ENCODE measurements around the gene ATP13A5.

Gene ATP13A5

GRCh38 chr3:193346259-193346658 lies 32.3 kb downstream of the ATP13A5 start:
- in situ Hi-C loops (cut with MboI; ENCODE audit: low sequenced_read_pairs) = no loop called here

GRCh38 chr3:193345431-193345830 lies 33.1 kb downstream of the ATP13A5 start:
- in situ Hi-C loops (cut with MboI; ENCODE audit: low sequenced_read_pairs) = no loop called here

GRCh38 chr3:193344486-193344885 lies 34.1 kb downstream of the ATP13A5 start:
- in situ Hi-C loops (cut with MboI; ENCODE audit: low sequenced_read_pairs) = no loop called here

GRCh38 chr3:193343726-193344222 lies 34.8 kb downstream of the ATP13A5 start:
- in situ Hi-C loops (cut with MboI; ENCODE audit: low sequenced_read_pairs) = no loop called here

GRCh38 chr3:193342551-193342950 lies 36.0 kb downstream of the ATP13A5 start:
- in situ Hi-C loops (cut with MboI; ENCODE audit: low sequenced_read_pairs) = no loop called here

- in situ Hi-C loops (cut with MboI; ENCODE audit: low sequenced_read_pairs) = no loop called here
Measured at GRCh38 chr3:193335031-193335430, 43.5 kb downstream of the ATP13A5 start.

GRCh38 chr3:193333229-193333628 lies 45.3 kb downstream of the ATP13A5 start:
- in situ Hi-C loops (cut with MboI; ENCODE audit: low sequenced_read_pairs) = no loop called here

GRCh38 chr3:193330555-193331204 lies 47.9 kb downstream of the ATP13A5 start:
- in situ Hi-C loops (cut with MboI; ENCODE audit: low sequenced_read_pairs) = no loop called here

GRCh38 chr3:193317682-193318300 lies 60.8 kb downstream of the ATP13A5 start:
- in situ Hi-C loops (cut with MboI; ENCODE audit: low sequenced_read_pairs) = no loop called here

- in situ Hi-C loops (cut with MboI; ENCODE audit: low sequenced_read_pairs) = no loop called here
Measured at GRCh38 chr3:193314161-193314560, 64.4 kb downstream of the ATP13A5 start.

- in situ Hi-C loops (cut with MboI; ENCODE audit: low sequenced_read_pairs) = no loop called here
Measured at GRCh38 chr3:193313061-193313958, 65.2 kb downstream of the ATP13A5 start.

GRCh38 chr3:193310914-193311723 lies 67.4 kb downstream of the ATP13A5 start:
- in situ Hi-C loops (cut with MboI; ENCODE audit: low sequenced_read_pairs) = no loop called here

- in situ Hi-C loops (cut with MboI; ENCODE audit: low sequenced_read_pairs) = no loop called here
Measured at GRCh38 chr3:193305356-193305755, 73.2 kb downstream of the ATP13A5 start.

GRCh38 chr3:193301433-193301832 lies 77.1 kb downstream of the ATP13A5 start:
- in situ Hi-C loops (cut with MboI; ENCODE audit: low sequenced_read_pairs) = no loop called here

- in situ Hi-C loops (cut with MboI; ENCODE audit: low sequenced_read_pairs) = no loop called here
Measured at GRCh38 chr3:193297421-193297820, 81.1 kb downstream of the ATP13A5 start.

GRCh38 chr3:193295985-193296384 lies 82.6 kb downstream of the ATP13A5 start:
- in situ Hi-C loops (cut with MboI; ENCODE audit: low sequenced_read_pairs) = no loop called here

GRCh38 chr3:193292386-193292785 lies 86.2 kb downstream of the ATP13A5 start:
- in situ Hi-C loops (cut with MboI; ENCODE audit: low sequenced_read_pairs) = no loop called here

- in situ Hi-C loops (cut with MboI; ENCODE audit: low sequenced_read_pairs) = no loop called here
Measured at GRCh38 chr3:193271101-193271840, 107.3 kb downstream of the ATP13A5 start.

GRCh38 chr3:193270451-193270850 lies 108.1 kb downstream of the ATP13A5 start:
- in situ Hi-C loops (cut with MboI; ENCODE audit: low sequenced_read_pairs) = no loop called here

Data from hTERT RPE-1 (cell line).